Tibial nerve (tissue), 4 donors: ENCODE data around the gene CD300LF. TPM values are rescaled to one million over a fixed set of nuclear protein-coding genes. Genes with fewer than 3 reads are reported as not detected.
A peak's percentile ranks its signal among the peaks of the same experiment; 100 is the strongest.

ENCODE experiments used
- DNase-seq, 2 donors: peaks; one replicate each; pipeline ENCODE4 v3.0.0-alpha.2; 2019; ENCODE audit warnings: low spot score in 2 of 2
- H3K27ac ChIP-seq, 4 donors: fragments of 200-600 bp; sonication (generic) in 3 of 4; one replicate each; pipeline ENCODE4 v1.5.1; 2017 to 2019; ENCODE audit warnings: mild to moderate bottlenecking in 1 of 4
- H3K27me3 ChIP-seq, 2 donors: fragments of 200-600 bp; sonication (generic) in 1 of 2; one replicate each; pipeline versions ENCODE4 v1.5.1 to v1.6.0; 2017 to 2019
- H3K36me3 ChIP-seq, 3 donors: fragments of 200-600 bp; sonication (generic); one replicate each; pipeline ENCODE4 v1.5.1; 2018 to 2019
- H3K4me1 ChIP-seq, 4 donors: fragments of 200-600 bp; sonication (generic) in 3 of 4; one replicate each; pipeline ENCODE4 v1.5.1; 2017 to 2019
- H3K4me3 ChIP-seq, 4 donors: fragments of 200-600 bp; sonication (generic) in 3 of 4; one replicate each; pipeline ENCODE4 v1.5.1; 2017 to 2019; ENCODE audit warnings: mild to moderate bottlenecking in 1 of 4, moderate library complexity in 1 of 4
- H3K9me3 ChIP-seq, 4 donors: fragments of 200-600 bp; sonication (generic) in 3 of 4; one replicate each; pipeline ENCODE4 v1.5.1; 2017 to 2019
- EP300 ChIP-seq, 2 donors: sonication (generic); formaldehyde crosslinking; IDR thresholded peaks; one replicate each; pipeline ENCODE4 v1.6.1; 2017; ENCODE audit warnings: antibody characterized with exemption in 2 of 2, mild to moderate bottlenecking in 1 of 2
- POLR2A ChIP-seq, 2 donors: fragments of 450-650 bp; IDR thresholded peaks; one replicate each; pipeline ENCODE4 v1.6.1; 2017; ENCODE audit warnings: antibody characterized with exemption in 2 of 2, mild to moderate bottlenecking in 2 of 2, moderate library complexity in 2 of 2
- WGBS, 2 donors: methylation state at CpG; one replicate each; pipeline ENCODE4 v1.1.5; 2018; 5-methylcytosine and 5-hydroxymethylcytosine counted together
- total RNA-seq, 4 donors: library from RNA; depleted of rRNA; stranded (reverse); fragments of >200 nt; gene quantifications; one replicate each; pipeline ENCODE4 v1.1.0, GENCODE V29; 2016
- TF ChIP-seq, protein P1 (sequence below), 5 experiments: fragments of 200-600 bp in 3 of 5; fragments of 450-650 bp in 2 of 5; sonication (generic) in 3 of 5; IDR thresholded peaks; one replicate each; pipeline ENCODE4 v1.5.1; 2016 to 2019; ENCODE audit warnings: antibody characterized with exemption in 5 of 5, mild to moderate bottlenecking in 3 of 5, moderate library complexity in 2 of 5

Gene CD300LF
- total RNA-seq, 4 donors from 2014 or later: 2.1 TPM; not detected in 3

DNA sequence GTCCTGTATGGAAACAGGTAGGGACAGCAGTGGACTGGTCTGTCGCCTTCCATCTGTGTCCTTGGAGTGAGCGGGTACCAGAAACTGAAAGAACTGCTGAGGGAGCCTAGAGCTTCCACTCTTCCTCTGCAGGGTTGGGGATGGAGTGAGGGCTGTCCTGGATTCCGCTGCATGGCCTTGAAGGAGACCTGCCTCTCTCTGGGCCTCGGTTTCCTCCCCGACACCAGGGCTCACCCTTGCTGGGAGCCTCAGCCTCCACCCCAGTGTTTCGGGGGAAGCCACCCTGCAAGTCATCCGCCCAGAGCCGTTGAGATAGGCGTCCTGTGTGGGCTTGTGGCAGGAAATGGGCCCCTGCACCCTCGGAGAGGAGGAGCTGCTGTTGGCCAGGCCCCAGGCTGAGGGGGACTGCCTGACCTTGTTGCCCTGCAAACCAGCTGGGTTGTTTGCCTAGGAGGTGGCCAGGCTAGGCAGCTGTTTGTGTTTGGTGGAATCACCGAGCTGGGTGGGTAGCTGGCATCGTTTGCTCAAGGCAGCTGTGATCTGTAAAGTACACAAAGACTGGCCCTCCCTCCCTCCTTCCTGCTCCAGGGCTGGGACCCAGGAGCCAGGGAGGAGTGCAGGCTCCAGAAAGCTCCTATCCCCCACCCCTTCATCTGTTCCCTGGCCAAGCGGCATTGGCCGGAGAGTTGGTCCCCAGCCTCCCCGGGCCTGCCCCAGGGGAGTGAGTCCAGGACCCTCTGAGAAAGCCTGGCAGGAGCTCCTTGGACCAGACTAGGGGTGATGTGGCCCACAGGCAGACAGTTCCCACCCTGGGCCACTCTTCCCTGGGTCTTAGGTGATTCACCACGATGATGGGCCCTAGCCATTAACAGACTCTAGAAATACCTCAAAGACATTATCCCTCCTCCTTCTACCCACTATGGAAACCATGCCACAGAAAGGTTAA is 25.6 kb upstream of the CD300LF start:
- TF ChIP-seq POLR2A (IDR thresholded peaks at IDR 0.05): no peak
- TF ChIP-seq EP300 (IDR thresholded peaks at IDR 0.05): no peak
- peak overlapping the region in 1 of 4 donors; percentile 67 for H3K27ac ChIP-seq
- 40 to 42% methylated on average over 16 of the region's 16 CpGs for WGBS, 2 donors
- H3K36me3 ChIP-seq: no peaks in the 10 kb centered on the region
- H3K4me1 ChIP-seq: peaks cover 0 to 40% (median 23%) of the 10 kb centered on the region in 4 donors
- H3K9me3 ChIP-seq: no peaks in the 10 kb centered on the region
- peaks cover 0 to 84% of the 10 kb centered on the region in 2 donors for H3K27me3 ChIP-seq
- DNase-seq: no peak
- H3K4me3 ChIP-seq: peak overlapping the region in 1 of 4 donors; percentile 45

DNA sequence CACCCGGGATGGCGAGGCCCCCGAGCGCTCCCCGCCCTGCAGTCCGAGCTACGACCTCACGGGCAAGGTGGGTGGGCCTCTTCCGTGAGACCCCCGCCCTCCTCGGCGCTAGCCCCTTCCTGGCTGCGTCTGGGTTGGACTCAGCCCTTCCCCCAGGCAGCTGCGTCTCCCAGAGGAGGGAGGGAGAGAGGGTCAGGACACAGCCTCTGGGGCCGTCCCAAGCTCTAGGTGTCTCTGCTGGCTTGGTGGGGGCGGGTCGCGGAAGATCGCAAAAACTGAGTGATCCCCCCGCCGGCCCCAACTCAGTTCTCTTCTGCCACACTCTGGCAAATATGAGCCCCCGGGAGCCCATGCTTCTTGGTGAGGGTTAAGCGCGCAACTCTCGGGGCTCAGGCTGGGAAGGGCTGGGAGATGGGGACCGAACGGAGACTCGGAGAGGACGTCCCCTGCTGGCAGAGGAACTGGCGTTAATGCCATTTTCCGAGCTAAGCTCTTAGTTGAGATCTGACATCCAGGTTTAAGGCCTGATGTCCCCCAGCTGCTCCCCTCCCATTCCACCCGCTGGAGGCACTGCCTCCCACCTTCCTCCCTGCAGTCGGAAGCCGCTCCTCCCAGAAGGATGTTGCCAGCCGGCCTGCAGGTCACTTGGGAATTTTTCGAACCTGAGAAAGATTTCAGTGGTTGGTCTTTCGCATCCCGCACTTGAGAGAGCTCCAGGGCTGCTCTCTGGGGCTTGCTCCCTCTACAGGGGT is 24.8 kb upstream of the CD300LF start:
- TF ChIP-seq EP300 (IDR thresholded peaks at IDR 0.05) (no peak), POLR2A (IDR thresholded peaks at IDR 0.05) (no peak)
- TF ChIP-seq, protein P1, sequence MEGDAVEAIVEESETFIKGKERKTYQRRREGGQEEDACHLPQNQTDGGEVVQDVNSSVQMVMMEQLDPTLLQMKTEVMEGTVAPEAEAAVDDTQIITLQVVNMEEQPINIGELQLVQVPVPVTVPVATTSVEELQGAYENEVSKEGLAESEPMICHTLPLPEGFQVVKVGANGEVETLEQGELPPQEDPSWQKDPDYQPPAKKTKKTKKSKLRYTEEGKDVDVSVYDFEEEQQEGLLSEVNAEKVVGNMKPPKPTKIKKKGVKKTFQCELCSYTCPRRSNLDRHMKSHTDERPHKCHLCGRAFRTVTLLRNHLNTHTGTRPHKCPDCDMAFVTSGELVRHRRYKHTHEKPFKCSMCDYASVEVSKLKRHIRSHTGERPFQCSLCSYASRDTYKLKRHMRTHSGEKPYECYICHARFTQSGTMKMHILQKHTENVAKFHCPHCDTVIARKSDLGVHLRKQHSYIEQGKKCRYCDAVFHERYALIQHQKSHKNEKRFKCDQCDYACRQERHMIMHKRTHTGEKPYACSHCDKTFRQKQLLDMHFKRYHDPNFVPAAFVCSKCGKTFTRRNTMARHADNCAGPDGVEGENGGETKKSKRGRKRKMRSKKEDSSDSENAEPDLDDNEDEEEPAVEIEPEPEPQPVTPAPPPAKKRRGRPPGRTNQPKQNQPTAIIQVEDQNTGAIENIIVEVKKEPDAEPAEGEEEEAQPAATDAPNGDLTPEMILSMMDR (IDR thresholded peaks at IDR 0.05): peak in 2 of 5 experiments; percentile 5 to 9

DNA sequence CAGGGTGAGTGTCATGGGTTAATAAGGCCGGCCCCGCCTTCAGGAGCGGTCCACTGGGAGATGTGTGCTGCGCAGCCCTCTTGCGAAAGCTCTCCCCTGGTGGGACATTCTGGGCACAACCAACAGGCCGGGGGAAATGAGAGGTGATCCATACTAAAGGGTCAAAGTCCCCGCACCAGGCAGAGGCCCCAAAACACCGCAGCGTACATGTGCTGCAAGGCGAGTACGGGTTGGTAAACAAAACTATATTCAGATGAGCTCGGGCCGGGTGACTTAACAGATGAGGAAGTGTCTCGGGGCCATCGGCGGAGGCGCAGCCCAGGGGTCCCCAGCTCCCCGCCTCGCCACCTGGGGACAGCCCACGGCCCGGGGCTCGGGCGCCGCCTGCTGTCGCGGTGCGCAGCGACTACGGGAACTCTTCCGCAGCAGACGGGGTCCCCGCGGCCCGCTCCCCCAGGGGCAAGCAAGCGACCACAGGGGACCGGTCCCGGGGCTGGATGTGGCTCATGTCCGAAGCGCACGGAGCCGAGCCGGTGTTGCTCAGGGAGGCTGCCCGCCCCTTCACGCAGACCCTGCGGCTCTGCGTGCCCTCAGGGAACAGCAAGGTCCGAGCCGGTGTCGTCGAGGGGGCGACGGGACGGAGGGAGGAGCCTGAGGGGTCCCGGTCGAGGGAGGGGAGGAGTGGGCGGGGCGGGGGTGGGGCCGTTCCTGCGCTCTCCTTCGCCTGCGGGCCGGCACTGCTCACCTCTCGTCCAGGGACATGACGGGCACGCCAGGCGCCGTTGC is 24.0 kb upstream of the CD300LF start, which contains the start of gene RAB37:
TSS of gene RAB37 (plus strand) at position 744 of the 786 bp plus-strand sequence. CDS start at position 761, 17 bp downstream.
- peak within 1 kb of the TSS in 1 of 4 donors; percentile 67 for H3K27ac ChIP-seq
- TF ChIP-seq, protein P1 (IDR thresholded peaks at IDR 0.05): peak; percentile 5 to 55 (median 45)
- no peak for TF ChIP-seq POLR2A (IDR thresholded peaks at IDR 0.05)
- H3K4me1 ChIP-seq: peaks cover 0 to 29% (median 23%) of the 10 kb centered on the region in 4 donors
- no peaks in the 10 kb centered on the region for H3K36me3 ChIP-seq
- H3K4me3 ChIP-seq: peak within 1 kb of the TSS in 3 of 4 donors; percentile 16 to 45 (median 38)
- H3K9me3 ChIP-seq: no peaks in the 10 kb centered on the region
- H3K27me3 ChIP-seq: peaks cover 0 to 89% of the 10 kb centered on the region in 2 donors
- 4 to 5% methylated on average over 18 to 31 of the region's 67 CpGs for WGBS, 2 donors
- DNase-seq: no peak

More for the DNA sequence above, 24.8 kb upstream of the CD300LF start:
- Histone ChIP-seq H3K4me3 (peak overlapping the region in 2 of 4 donors; percentile 38 to 45), H3K9me3 (no peaks in the 10 kb centered on the region), H3K36me3 (no peaks in the 10 kb centered on the region), H3K27ac (peak overlapping the region in 1 of 4 donors; percentile 67), H3K4me1 (peaks cover 0 to 34% (median 23%) of the 10 kb centered on the region in 4 donors), H3K27me3 (peaks cover 0 to 86% of the 10 kb centered on the region in 2 donors)
- no peak for DNase-seq
- 3% methylated on average over 21 to 27 of the region's 38 CpGs for WGBS, 2 donors

DNA sequence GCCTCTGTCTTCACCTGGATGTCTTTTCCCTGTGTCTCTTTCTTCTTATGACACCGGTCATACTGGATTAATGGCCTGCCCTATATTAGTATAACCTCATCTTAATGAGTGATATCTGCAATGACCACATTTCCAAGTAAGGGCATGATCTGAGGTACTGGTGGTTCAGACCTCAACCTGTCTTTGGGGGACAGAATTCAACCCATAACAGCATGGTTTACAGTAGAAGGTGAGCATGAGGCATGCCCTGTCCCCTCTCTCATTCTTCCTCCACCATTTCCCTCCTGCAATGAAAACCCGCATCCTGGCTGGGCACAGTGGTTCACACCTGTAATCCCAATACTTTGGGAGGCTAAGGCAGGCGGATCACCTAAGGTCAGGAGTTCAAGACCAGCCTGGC is 21.5 kb upstream of the CD300LF start:
- WGBS, 2 donors: 89 to 95% methylated on average over 3 of the region's 3 CpGs
- no peak overlapping the region for H3K27ac ChIP-seq

More for the DNA sequence above, 21.5 kb upstream of the CD300LF start:
- DNase-seq: no peak
- Histone ChIP-seq H3K36me3 (no peaks in the 10 kb centered on the region), H3K4me1 (peaks cover 0 to 26% (median 23%) of the 10 kb centered on the region in 4 donors), H3K4me3 (no peak overlapping the region), H3K9me3 (no peaks in the 10 kb centered on the region), H3K27me3 (peaks cover 0 to 78% of the 10 kb centered on the region in 2 donors)
- TF ChIP-seq EP300 (IDR thresholded peaks at IDR 0.05) (no peak), POLR2A (IDR thresholded peaks at IDR 0.05) (no peak)
- TF ChIP-seq, protein P1 (IDR thresholded peaks at IDR 0.05): no peak
